ENCODE results near the gene CDPF1.

GRCh38 chr22:46229701-46230100, 20.4 kb downstream of the CDPF1 start:
- TF ChIP-seq, protein P1, sequence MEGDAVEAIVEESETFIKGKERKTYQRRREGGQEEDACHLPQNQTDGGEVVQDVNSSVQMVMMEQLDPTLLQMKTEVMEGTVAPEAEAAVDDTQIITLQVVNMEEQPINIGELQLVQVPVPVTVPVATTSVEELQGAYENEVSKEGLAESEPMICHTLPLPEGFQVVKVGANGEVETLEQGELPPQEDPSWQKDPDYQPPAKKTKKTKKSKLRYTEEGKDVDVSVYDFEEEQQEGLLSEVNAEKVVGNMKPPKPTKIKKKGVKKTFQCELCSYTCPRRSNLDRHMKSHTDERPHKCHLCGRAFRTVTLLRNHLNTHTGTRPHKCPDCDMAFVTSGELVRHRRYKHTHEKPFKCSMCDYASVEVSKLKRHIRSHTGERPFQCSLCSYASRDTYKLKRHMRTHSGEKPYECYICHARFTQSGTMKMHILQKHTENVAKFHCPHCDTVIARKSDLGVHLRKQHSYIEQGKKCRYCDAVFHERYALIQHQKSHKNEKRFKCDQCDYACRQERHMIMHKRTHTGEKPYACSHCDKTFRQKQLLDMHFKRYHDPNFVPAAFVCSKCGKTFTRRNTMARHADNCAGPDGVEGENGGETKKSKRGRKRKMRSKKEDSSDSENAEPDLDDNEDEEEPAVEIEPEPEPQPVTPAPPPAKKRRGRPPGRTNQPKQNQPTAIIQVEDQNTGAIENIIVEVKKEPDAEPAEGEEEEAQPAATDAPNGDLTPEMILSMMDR (IDR thresholded peaks at IDR 0.05): no peak
- no peak for TF ChIP-seq POLR2A (IDR thresholded peaks at IDR 0.05)

Measured in adrenal gland (tissue), 5 donors.